DMS114 treated with DMSO at 0.1 percent for 48 hours (cell line): Measurements from ENCODE around the gene PXMP2.

Experiments
- DNase-seq: peaks from one replicate; lab custom pipeline; 2025; ENCODE audit not compliant: unreplicated experiment; lab: John Stamatoyannopoulos, UW

PXMP2 gene

DNA sequence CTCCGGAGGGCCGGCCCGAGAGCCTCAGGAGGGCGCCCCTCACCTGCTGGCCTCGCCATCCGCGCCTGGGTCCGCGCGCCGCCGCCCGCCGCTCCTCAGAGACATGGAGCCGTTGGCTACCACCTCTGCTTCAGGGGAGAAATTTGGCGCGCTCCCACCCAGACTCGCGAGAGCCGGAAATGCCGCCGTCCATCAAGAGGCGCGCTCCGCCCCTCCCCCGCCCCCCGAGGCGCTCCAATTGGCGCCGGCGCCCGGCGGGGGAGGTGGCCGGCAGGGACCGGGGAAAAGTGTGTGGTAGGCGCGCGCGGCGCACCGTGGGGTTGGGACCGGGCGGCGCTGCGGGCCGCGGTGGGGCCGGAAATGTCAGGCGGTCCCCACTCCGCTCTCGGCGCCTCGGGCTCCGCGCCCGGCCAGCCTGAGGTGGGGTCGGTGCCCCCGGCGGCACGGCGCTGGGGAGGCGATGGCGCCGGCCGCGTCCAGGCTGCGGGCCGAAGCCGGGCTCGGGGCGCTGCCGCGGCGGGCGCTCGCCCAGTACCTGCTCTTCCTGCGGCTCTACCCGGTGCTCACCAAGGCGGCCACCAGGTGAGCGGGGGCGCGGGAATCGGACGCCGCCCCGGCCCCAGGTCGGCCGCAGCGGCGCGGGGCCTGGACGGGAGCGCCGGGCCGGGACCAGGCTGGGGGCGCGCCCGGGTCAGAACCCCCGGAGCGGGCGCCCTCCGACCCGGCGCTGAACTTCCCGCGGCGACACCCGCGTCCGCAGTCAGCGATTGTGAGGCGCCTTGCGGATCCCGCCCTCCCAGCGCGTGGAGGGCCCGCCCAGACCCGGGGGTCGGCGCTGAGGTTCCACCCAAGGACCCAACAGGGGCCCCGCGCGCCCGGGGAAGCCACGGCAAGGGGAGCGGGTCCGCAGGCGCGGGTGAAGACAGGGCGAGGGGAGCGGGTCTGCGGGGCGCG, at the start of gene PXMP2, which contains the start of gene POLE:
TSS of gene PXMP2 (plus strand) at position 377 of the 954 bp plus-strand sequence. CDS start at position 461, 84 bp downstream.
TSS of gene POLE (minus strand) at position 132 of the 954 bp plus-strand sequence. CDS start at position 105, 27 bp downstream.
- peak; percentile 88 for DNase-seq

DNA sequence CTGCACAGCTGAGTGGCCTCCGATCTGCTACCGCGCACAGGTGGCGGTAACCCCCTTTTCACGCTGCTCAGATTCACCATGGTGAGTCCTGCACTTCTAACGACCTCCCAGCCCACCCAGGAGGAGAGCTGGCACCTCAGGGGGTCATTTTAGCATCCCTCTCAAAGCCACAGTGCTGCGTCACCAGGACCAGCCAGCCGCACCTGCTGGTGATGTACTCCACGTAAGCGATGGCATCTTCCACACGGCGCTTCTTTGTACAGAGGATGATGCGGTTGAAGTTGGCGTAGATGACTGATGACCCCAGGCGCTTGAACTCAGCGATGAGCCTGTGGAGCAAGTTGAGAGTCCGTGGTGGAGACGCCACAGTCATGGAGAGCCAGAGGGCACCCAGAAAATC, 49.6 kb upstream of the PXMP2 start:
- no peak for DNase-seq

DNA sequence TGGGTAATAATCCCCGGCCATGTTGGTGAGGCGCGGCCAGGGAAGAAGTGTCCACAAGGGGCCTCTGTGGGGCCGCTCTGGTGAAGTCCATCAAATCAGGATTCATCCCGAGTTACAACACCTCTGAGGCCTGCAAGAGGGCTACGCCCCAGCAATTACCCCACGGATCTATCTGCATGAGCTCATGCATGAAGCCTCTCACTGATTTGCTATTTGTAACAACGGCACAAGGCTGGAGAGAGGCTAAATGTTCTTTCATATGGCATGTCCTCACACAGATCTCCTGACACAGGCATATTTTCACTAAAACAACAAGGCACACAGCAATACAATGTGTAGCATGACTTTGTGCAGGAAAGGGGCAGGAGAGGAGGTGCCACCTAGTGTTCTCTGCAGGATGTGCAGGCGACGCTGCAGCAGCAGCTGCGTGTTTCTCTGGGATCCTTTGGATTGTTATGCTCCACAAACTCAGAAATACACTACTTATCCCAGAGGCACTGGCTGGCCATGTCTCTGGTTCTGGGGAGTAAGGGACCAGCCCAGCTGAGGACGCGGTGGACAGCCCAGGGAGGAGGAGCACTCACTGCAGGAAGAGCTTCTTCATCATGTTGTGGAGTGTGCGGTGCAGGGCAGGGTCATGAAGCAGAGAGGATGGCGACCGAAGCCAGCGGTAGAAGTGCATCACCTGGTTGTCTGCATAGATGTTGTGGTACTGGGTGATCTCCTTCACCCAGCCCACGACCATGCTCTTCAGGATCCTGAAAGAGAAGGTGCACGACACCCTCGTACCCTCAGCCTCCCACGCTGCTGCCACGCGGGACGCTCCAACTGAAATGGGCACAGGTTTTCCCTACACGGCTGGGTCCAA, 48.6 kb upstream of the PXMP2 start:
- peak; percentile 34 for DNase-seq

DNA sequence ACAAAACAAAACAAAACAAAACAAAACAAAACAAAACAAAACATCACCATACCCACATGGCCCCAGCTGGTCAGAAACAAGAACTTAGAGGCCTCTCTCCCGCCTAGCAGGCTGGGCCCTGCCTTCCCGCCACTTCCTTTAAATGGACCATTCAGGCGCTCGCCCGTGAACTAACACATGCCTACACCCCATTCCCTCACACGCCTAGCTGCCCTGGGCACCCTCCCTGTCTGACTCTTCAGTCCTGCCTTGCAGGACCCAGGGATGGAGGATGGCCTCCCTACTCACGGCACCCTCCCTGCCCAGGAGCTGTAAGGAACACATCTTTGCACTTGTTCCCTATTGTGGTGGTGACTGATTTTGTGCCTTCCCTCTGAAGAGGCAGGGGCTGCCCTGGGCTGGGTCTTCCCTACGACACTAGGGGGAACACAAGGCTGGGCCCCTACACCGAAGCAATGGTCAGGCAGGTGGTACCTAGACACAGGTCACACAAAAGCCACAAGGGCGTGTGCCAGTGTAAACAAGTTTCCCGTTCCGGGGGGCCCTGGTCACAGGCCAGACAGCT, 47.3 kb upstream of the PXMP2 start:
- no peak for DNase-seq

DNA sequence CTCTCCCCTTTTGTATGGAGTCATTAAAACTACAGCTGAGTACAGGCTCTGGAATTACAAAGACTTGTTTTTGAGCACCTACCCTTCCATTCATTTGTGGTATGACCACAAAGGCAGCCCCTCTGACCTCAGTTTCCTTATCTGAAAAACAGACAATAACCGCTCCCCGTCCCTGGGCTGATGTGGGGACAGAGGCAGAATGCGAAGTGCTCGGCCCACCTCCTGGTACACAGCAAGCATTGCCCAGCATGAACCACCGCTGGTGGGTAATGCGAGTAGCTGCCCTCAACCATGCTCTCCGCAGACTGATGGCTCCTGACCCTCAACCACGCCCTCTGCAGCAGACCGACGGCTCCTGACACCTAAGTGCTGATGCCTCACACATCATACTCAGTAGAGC, 46.5 kb upstream of the PXMP2 start:
- DNase-seq = no peak

DNA sequence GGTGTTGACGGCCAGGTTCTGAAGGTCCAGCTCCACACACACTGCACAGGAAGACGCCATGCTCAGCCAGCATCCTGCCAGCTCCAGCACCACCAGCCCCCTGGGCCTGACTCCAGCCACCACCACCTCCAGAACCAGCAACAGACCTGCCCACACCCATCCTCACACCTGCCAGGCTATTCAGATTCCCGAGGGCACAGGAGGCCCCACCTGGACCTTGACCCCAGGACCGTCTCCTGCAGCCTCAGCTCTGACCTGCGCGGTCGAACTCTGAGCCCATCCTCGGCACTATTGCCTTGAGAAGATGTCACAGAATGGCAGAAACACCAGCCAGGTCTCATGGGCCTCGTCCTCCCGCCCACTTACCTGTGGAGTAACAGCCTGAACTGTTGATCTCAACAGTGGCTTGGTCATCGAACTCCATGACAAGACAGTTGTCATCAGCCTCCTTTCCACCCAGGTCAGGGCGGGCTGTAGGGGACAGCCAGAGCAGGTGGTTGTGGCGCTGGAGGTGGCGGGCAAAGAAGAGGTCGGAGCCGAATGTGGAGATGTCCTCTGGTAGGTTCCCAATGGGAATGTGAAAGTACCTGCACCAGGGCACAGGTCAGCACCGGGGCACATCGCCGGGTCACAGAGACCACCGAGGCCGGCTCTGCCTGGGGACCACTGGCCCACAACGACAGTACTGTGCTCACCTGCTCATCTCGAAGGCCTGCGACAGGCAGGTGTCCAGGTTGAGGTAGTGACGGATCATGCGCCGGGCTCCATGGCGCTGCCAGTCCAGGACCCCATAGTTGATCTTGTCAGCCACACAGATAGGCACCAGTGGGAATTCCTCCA, 45.4 kb upstream of the PXMP2 start:
- DNase-seq = no peak

DNA sequence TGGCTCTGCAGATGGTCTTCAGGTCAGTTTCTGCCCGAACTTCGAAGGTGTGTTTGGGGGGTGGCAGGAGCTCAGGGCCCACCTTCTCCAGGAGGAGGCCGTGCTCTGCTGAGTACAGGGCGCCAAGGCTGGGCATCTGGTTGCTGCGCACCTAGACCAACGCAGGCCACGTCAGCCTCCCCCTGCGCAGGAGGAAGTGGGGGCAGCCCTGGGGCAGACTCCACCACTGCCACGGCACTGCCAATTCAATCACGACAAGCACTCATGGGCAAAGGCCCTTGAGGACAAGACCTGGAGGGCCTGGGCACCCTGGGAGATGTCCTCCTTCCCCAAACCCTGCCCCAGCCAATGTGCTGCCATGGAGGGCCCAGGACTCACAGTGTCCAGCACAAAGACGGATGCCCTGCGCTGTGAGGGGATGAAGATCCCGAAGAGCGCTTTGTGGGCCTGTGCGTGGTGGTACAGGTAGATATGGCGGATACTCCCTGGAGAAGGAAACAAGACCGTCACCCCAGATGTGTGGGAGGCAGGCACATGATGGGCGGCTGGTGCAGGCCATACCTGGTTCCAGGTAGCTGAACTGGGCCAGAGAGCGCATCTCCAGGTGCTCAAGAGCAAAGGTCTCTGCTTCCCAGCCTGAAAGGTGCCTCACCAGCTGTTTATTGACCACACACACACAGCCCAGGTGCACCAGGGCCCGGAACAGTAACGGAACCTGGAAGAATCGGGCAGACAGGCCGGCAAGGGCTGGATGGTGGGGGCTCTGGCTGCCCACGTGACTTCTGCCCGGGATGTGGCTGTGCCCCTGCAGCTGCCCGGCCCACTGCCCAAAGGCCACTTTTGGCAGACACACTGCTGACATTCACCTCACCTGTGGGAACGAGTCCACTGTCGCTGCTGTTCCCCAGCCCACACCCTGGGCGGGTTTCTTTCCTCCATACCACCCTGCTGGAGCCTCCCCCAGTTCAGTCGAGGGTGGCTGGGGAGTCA, 44.2 kb upstream of the PXMP2 start:
- no peak for DNase-seq

DNA sequence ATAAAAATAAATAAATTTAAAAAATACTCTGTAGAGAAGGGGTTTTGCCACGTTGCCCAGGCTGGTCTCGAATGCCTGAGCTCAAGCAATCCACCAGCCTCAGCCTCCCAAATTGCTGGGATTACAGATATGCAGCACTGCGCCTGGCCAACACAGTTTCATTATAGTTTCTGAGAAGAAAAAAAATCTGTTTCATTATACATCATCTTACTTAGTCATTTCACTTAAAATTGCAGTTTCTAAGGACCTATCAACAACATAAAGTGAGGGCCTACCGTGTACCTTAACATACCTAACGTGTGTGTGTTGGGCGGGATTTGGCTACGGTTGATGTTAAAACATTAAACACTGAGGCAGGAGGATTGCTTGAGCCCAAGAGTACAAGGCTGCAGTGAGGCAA, 40.5 kb upstream of the PXMP2 start:
- DNase-seq = no peak

DNA sequence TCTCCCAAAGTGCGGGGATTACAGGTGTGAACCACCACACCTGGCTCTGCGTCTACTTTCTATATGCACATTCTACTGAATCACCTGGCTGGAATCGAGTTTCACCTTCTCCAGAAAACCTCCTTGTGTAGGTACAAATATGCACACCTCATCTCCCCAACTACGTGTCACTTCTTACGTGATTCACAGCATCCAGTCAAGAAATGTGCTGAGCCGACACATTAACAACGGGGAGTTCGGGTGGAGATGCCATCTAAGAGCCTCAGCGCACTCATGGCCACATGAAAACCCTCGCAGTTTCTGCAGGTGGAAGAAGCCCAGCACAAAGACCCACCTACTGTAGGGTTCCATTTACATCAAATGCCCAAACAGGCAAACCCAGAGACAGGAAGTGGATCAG, 39.5 kb upstream of the PXMP2 start:
- no peak for DNase-seq

DNA sequence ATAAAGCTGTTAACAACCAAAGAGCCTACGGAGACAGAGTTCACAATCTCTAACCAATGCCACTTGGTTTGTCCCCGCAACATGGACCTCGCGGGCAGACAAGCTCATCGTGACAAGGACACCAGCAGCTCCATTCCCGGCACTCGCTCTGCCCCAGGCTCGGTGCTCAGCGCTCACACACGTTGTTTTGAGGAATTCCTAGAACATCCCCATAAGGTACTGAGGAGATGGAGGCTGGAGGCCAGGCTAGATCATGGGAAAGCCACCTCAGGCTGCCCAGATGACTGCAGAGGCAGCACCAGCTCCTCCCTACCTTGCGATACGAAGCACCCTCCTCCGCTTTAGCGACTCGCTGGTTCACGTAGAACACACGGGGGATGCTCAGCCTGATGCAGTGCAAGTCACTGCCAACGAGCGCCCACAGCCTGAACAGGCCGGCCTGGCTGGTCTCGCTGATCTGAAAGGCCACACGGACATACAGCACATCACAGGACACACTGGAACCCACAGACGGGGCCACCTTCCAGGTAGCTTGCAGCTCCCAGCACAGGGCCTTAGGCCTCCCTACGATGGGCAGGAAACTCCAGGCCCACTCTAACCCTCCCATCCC, 38.7 kb upstream of the PXMP2 start:
- DNase-seq = no peak

DNA sequence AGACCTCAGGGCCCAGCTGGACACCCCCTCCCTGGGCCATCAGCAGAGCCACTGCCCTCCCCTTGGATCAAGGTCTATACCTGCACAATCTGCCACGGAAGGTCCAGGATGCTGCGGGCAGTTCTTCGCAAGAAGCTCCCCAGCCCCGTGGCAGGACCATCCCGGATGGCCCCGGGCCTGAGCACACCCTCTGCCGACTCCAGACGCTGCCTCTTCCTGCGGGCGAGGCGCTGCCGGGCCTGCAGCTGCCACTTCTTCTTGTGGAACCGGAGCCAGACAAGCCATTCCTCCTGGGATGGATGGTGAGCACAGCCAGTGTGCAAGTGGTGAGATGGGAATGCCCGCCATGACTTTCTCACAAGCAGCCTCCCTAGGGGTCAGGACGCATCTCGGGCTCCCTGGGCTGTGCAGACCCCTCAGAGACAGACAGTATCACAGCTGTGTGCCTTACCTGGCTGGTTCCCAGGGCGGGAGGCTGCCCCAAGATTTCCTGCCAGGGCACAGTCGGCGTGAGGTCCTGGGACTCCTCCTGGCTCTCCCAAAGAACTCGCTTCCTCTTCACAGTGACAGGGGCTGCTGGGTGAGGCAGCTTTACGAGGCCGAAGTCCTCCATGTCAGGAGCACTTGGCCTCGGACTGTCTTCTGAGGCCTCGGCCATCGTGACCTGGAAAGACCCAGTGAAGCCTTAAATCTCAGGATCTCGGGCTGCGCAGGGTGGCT, 38.0 kb upstream of the PXMP2 start:
- DNase-seq = no peak

DNA sequence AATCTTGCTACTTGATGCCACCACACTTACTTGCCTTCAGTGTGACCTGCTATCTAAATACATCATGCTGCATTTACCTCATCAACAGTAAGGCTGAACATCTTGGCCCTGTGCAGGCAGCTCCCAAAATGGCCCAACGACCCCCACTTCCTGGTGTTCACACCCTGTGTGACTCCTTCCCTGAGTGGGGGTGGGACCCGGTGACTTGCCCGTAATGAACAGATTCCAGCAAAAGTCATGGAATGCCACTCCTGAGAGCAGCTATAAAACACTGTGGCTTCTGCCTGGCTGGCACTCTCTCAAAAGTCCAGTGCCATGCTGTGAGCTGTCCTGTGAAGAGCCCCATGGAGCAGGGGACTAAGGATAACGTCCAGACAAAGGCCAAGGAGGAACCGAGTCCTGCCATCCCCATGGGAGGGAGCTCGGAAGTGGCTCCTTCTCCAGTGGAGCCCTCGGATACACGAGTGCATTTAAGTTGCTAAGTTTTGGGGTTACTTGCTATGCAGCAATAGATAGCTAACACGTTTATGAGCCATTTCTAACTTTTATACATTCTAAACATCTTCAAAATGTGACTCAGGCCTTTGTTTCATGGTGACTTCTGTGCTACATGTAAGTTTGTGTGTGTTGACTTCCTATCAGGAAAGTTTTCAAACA, 35.8 kb upstream of the PXMP2 start:
- DNase-seq = peak; percentile 97

DNA sequence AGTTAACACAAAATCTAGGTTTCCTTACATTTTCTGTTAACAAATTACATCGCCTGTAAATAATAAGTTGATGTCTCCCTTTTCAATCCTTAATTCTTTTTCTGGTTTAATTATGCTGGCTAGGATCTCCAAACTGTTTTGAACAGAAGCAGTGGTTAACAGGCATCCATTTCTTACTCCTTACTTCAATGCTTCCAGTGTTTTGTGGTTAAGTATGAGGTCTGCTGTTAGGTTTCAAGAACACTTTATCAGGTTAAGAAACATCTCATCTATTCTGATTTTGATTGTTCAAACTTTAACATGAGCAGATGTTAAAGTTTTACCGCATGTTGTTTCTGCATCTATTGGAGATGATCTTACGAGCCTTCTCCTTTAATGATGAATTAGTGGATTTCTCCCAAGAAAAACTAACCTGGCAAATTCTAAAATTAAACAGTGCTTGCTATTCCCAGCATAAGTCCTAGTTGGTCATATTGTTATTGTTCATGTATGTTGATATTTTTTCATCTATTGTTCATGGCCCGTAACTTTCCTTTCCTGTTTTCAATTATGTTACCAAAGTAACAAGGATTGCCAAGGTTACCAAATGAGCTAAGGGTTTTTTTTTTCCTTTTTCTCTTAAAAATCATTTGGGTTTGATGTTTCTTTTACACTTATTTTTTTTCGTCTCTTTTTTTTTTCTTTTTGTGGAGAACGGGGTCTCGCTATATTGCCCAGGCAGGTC, 33.7 kb upstream of the PXMP2 start:
- no peak for DNase-seq

DNA sequence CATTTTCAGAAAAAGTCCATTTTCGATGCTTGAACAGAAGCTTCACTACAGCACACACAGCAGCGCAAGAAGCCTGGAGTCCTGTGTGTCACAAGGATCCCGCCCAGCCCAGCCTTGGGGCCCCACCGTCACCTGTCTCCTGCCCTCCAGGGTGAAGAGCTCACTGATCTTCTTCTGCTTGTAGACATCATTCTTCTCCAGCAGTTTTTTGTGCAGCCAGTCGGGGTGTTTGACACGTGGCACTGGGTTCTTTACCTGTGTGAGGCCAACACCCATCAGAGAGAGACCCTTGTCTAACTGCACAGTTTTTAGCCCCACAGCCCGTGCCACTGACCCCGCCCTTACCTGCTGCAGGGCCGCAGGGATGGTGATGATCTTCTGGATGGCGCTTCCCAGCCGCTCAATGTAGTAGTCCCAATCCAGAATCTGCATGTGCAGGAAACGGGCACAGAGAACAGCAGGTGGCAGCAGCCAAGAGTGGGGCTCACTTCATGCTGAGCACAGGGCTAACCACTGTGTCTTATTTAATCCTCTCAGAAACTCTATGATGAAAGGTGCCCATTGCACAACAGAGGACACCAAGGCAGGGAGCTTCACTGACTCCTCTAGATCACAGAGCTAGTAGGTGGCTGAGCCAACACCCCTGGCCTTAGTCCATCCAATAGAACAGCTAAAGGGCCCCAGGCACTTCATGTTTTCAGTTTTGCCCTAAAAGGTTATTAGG, 30.2 kb upstream of the PXMP2 start:
- DNase-seq = no peak

DNA sequence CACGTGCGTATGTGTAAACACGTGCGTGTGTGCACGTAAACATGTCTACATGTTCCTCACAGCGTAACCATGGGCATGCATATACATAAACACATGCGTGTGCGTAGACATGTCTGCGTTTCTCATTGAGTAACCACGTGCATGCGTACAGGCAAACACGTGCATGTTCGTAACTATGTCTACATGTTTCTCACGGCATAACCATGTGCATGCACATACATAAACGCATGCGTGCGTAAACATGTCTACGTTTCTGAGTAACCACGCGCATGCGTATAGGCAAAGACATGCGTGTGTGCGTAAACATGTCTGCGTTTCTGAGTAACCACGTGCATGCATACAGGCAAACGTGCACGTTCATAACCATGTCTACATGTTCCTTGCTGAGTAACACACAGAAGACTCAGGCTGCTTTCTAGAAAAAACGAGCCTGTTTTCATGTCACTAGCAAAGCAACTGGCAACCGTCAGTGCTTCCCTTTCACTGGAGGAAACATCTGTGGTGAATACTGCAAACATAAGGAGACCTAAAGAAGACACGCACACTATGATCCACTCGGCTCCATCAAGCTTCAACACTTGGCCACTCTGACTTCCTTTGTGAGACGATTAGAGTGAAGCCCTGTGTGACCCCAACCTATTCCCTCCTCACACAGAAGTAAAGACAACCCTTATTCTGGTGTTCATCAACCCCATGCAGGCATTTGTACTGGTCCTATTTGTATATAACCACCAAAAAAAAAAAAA, 29.1 kb upstream of the PXMP2 start:
- no peak for DNase-seq

DNA sequence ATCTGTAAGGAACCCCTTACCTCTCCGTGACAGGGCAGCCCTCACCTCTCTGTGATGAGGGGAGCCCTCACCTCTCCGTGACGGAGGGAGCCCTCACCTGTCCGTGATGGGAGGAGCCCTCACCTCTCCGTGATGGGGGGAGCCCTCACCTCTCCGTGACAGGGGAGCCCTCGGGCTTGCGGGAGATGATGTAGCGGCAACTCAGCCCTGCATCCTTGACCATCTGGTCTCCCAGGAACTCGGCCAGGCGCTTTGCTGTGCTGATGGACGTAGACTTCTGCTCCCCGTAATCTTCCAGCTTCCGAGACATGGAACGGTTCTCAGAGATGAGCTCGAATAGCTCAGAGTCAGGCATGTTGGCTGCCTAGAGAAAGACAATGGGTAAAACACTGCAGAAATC, 28.2 kb upstream of the PXMP2 start:
- DNase-seq = no peak
